Gastroesophageal sphincter (tissue), 3 donors: ENCODE measurements around the gene FGD5.

Experiments used
- CTCF ChIP-seq, 4 experiments: fragments of 200-600 bp in 2 of 4; fragments of 450-650 bp in 2 of 4; sonication (generic) in 1 of 4; IDR thresholded peaks; one replicate each; pipeline ENCODE4 v1.5.1; 2017 to 2019; ENCODE audit warnings: antibody characterized with exemption in 4 of 4, mild to moderate bottlenecking in 2 of 4, moderate library complexity in 2 of 4
- EP300 ChIP-seq: sonication (generic); formaldehyde crosslinking; IDR thresholded peaks from one replicate; pipeline ENCODE4 v1.6.1; 2017; ENCODE audit warnings: antibody characterized with exemption, mild to moderate bottlenecking
- POLR2A ChIP-seq, 2 donors: fragments of 450-650 bp; IDR thresholded peaks; one replicate each; pipeline ENCODE4 v1.6.1; 2017; ENCODE audit warnings: antibody characterized with exemption in 2 of 2, mild to moderate bottlenecking in 2 of 2, moderate library complexity in 1 of 2
- POLR2AphosphoS5 ChIP-seq: sonication (generic); formaldehyde crosslinking; IDR thresholded peaks from one replicate; pipeline ENCODE4 v1.6.1; 2017; ENCODE audit warnings: antibody characterized with exemption

- TF ChIP-seq CTCF (IDR thresholded peaks at IDR 0.05) (no peak), POLR2A (IDR thresholded peaks at IDR 0.05) (no peak), EP300 (no peak), POLR2AphosphoS5 (no peak)
Measured at GRCh38 chr3:14788644-14789043, 30.1 kb upstream of the FGD5 start.
